GM21576 (cell line): Measurements from ENCODE around the gene SKP1.
"Not testable (repeated sequence)": the region's sequence is repeated elsewhere in the genome, so short reads cannot be mapped to it uniquely, and the experiment has no call there.

Source experiments
- ATAC-seq: cut with Tn5 transposase; IDR thresholded peaks from one replicate; pipeline ENCODE4 v1.9.1; 2021; ENCODE audit warnings: mild to moderate bottlenecking, moderate library complexity; ENCODE audit not compliant: unreplicated experiment

Gene SKP1

DNA sequence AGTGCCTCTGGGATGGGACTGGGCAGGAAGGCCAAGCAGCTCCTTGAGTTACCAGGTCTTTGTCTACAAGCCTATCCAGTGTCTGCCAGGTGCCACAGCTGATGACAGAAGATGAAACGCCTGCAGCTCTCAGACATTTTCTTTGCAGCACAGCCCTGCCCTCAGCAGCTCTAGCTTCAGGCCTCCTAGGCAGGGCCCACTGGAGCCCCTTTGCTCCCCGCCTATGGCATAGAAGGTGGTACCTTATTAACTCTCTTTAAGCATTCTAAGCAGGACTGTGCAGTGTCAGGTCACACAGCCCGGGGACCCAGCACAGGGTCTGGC lies 1.3 kb upstream of the SKP1 start:
- no peak for ATAC-seq

DNA sequence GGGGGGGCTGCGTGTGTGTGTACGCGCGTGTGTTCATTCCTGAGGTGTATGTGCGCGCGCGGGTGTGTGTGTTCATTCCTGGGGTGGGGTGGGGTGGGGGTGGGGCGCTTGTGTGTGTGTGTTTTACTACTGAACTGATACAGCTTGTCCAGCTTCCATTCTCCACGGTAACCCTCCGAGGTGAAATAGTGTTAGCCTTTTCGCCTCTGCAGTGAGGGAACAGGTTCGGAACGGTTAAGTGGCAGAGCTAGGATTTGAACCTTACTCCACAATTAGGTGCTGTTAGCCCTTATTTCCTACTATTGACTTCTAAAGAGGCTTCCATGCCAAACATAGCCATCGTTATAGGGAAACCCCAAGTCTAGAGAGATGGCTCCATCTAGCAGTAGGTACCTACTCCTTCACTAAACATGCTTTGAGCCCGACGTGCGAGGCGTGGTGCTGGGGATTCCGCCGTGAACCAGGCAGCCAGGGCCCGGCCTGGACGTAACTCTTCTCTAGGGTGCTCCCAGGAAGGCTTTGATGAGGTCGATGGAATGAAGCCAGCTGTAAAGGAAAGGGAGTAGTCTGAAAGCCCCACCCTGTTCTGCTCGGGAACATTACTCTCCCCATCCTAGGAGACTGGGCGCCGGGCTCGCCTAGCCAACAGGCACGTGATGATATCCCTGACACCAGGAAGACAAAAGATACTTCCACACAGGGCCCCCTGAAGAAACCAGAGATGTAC lies 782 bp upstream of the SKP1 start:
- no peak for ATAC-seq

- peak; percentile 26 for ATAC-seq
Observed at GRCh38 chr5:134175921-134176510, 734 bp downstream of the SKP1 start.

- ATAC-seq, result no peak
Observed at GRCh38 chr5:134174841-134175839, 1.6 kb downstream of the SKP1 start.

GRCh38 chr5:134171972-134172371 lies 4.8 kb downstream of the SKP1 start:
- no peak for ATAC-seq

DNA sequence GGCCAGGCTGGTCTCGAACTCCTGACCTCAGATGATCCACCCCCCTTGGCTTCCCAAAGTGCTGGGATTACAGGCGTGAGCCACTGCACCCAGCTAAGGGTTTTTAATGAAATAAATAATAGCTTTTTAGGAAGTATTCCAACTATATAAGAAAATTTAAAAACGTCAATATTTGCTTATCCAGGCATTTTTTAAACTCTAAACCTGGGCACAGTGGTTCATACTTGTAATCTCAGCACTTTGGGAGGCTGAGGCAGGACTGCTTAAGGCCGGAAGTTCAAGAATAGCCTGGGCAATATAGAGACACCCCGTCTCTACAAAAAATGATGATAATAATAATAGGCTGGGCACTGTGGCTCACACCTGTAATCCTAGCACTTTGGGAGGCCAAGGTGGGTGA lies 14.2 kb downstream of the SKP1 start:
- no peak for ATAC-seq

- ATAC-seq, result no peak
Observed at GRCh38 chr5:134161513-134162395, 15.0 kb downstream of the SKP1 start.

DNA sequence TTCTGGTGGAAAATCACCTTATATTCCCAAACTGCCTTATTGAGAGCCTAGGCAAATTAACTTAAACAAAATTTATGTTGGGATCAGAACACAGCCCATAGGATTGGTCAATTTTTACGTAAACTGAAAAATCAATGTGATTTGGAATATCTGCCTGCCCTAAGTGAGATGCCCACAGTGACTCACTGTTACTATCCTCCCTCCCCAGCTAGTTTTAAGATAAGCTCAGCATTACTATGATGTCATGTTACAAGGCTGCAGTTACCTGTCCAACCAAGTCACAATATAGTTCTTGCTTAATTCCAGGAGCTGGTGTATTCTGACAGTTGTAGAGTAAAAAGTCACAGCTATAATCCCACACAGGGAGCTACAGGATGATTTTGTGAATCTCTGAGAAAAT lies 23.1 kb downstream of the SKP1 start:
- ATAC-seq, result no peak

DNA sequence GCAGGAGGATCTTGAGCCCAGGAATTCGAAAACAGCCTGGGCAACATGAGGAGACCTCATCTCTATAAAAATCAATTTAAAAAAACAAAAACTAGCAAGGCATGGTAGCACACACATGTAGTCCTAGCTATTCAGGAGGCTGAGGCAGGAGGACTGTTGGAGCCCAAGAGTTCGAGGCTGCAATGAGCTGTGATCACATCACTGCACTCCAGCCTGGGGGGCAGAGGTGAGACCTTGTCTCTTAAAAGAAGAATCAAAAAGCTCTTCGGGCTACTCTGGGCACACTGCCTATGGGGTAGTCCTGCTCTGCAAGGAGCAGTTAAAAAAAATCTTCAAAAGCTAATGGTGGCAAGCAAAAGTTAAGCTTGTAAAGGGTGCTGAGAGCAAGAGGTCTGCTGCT lies 23.5 kb downstream of the SKP1 start:
- ATAC-seq, result no peak

DNA sequence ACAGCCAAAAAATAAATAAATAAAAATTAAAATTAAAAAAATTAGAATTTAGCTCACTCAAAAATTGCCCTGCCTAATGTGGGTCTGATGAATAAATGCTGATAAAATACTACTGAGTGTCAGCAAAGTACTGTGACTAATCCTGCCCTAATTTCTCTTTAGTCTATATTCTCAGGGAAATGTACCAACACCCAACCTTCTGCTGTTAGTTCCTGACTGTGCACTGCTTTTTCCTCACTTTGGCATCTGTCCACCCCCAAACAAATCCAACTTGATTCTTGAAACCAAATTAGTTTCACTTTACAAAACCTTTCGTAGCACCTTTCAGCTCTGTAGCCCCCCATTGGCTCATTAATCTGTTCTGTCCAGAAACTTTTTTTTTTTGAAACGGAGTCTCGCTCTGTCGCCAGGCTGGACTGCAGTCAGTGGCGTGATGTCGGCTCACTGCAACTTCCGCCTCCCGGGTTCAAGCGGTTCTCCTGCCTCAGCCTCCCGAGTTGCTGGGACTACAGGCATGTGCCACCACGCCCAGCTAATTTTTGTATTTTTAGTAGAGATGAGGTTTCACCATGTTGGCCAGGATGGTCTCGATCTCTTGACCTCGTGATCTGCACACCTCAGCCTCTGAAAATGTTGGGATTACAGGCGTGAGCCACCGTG lies 24.4 kb downstream of the SKP1 start:
- not testable (repeated sequence) for ATAC-seq

- no peak for ATAC-seq
Observed at GRCh38 chr5:134151723-134152122, 25.0 kb downstream of the SKP1 start.

DNA sequence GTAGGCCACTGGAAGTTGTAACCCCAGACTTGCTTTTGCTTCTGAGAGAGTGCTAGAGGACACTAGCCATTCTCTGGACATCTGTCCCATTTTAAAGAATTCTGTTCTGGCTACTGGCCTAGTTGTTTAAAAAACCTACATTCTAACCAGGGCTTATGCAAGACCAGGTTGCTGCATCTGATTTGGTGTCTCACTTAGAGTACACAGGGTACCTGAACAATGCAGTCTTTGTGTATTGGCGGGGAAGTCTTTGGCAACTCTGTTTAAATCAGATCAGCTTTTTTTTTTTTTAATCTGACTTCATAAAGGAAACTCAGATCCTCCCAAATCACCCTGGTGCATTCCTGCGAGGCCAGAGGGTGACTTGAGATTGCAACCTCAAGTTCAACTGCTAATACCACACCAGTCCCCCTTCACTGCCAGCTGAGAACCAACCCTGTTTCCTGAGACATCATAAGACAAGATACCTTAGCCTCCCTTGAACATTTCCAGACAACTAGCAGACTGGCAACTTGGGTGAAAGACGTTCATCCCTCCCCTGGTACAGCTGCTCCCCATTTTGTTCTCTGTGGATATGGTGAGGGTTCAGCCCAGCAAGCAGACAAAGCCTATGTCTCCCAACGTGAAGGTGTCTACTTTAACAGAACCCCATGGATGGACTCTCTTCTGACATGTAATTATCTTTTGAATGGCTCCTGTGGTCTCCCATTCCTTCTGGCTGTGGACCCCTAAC lies 27.0 kb downstream of the SKP1 start:
- no peak for ATAC-seq

DNA sequence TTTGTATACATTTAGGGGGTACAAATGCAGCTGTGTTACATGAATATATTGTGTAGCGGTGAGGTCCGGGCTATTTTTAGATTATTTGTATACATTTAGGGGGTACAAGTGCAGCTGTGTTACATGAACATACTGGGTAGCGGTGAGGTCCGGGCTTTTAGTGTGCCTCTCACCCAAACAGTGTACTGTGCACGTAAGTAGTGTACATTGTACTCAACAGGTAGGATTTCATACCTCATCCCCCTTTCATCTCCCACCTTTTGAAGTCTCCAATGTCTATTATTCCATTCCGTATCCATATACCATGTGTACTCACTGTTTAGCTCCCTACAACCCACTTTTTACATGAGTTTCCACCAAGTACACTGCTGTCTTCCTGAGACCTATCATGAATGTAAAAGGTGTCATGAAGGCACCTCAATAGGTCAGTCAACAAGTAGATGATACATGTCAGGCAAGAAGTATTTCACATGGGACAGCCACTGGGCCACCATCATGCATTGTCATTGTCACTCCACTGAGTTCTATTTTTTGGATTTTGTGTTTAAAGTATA lies 27.7 kb downstream of the SKP1 start:
- no peak for ATAC-seq

GRCh38 chr5:134148316-134148715 lies 28.4 kb downstream of the SKP1 start:
- no peak for ATAC-seq

GRCh38 chr5:134146651-134147518 lies 29.9 kb downstream of the SKP1 start:
- ATAC-seq, result no peak

GRCh38 chr5:134145779-134146581 lies 30.8 kb downstream of the SKP1 start:
- ATAC-seq, result peak; percentile 59

DNA sequence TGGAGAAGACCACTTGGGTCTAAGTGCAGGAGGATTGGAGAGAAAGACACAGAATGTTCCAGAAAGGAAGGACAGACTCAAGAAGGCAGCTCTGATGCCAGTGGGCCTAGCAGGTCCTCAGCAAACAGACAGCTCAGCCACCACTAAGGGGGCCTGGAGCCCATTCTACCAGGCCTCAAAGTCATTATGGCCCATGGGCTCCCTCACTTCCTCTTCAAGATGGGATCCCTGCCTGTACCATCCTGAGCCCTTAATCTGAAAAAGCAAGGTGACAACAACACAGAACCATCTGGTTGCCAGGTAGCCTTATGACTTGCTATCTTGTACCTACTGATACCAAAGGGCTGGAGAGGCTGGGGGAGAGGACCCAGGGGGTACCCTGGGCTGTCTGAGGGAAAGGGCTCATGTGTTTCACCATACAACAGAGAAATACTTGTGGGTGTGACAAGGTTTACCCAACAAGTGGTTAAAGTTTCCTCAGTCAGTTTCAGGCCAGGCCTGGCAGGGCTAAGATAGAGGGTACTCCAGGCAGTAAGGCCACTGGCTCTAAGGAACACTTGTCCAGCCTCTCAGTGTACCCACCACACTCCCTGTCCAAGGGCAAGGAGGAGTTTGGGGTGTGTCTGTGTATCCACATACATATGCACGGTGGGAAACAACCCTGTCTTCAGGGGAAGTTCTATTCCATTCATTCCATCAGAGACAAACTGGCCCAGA lies 31.6 kb downstream of the SKP1 start:
- no peak for ATAC-seq
